GM19438 (cell line): Measurements from ENCODE around the gene PBOV1.
"Not testable (repeated sequence)": the region's sequence is repeated elsewhere in the genome, so short reads cannot be mapped to it uniquely, and the experiment has no call there.

Experiments used
- ATAC-seq: cut with Tn5 transposase; IDR thresholded peaks from one replicate; pipeline ENCODE4 v1.9.1; 2021; ENCODE audit warnings: low read depth; ENCODE audit not compliant: unreplicated experiment

PBOV1 gene

DNA sequence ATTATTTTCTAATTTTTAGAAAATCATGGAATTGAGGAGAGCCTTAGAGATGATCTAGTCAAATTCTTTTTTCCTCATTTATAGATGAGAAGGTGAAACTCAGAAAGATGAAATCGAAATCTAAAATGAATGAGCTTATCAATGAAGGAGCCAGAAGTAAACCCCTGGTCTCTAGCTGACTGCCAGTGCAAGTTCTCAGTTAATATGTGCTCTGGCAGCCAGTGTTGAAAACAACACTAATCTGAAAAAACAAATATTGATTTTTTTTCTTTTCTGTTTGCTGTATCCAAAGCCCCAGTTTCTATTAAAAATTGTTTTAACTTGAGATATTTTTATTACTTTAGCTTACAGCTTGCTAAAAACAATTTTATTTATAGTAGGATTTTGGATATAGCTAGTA is 21.5 kb upstream of the PBOV1 start:
- ATAC-seq = no peak

DNA sequence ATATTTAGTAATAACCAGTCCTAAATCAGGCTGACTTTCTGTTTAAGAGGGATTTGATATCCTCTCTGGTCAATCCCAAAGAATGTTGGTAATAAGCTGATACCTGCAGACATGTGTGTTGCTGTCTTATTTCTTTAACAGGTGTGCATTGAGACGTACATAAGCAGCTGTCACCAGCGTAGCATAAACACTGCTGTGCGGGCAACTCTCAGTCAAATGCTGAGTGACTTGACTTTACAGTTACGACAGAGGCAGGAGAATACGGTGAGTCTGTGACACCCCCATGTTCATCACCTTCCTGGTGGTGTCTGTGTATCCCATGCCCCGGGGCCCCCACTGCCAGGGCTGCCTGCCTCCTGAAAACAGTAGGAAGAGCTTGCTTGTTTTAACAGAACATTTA is 20.1 kb upstream of the PBOV1 start:
- no peak for ATAC-seq

DNA sequence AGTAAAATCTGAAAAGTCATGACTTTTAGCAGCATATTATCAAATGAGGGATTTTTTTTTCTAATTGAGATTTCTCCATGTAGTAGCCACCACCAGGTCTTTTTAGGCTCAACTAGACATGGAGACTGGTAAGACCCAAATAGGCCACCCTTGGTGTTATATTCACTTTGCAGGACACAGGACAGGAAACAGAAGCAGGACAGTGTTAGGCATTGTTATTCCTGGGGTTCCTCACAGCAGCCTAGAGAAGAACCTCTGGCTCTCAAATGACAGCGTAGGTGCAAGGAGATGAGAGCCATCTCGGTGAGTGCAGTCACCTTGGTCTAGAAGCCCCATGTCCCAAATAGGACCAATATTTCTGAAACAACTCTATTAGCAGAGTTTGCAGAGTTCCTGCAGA is 19.2 kb upstream of the PBOV1 start:
- ATAC-seq = no peak

DNA sequence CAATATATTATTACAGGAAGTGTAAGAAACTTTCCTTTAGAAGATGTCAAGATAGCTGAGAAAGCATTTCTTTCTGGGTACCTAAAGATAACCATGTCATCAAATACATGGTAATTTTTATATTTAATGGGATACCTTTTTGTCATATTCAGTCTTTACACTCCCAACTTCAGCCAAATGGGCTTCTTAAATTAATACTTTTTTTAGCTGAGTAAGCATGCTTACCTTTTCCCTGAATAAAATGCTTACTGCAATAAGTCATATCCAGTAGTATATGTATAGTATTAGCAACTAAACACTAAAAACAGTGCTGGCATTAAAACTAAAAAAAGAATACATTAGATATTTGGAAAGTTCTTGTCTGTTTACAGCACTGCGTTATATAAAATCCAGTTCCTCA is 17.4 kb upstream of the PBOV1 start:
- ATAC-seq = no peak

DNA sequence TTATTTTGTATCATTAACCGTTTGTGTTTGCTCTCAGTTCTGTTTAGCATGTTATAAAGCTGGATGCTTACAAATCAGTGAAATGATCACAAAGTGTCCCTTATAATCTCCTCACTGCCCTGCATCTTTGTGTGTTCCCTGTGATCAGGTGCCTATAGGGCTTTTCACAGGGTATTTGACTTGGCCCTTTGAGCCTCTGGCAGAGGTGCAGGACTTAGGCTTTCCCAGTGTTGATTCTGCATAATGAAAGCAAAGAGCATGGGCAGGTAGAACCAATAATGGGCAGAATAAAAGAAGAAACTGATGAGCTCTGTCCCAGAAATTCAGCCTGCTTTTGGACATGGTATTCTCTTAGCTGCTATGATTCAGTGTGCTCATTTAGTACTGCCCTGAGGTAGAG is 16.9 kb upstream of the PBOV1 start:
- ATAC-seq = no peak

DNA sequence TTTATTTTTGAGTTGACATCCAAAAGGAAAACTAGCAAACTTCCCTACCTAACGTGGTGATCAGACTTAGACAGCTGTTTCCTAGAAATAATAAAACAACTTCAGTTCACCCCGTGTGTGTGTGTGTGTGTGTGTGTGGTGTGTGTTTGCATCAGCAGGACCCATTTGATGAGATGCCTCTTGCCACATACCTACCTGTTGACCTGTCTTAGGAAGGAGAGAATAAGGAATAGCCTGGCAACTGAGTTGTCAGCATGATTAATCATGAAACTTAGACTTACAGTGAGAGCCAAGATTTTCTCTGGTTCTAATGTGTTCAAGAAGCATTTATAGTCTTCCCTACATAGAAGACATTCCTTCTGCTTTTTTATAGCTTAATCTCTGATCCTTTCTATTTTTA is 16.1 kb upstream of the PBOV1 start:
- no peak for ATAC-seq

DNA sequence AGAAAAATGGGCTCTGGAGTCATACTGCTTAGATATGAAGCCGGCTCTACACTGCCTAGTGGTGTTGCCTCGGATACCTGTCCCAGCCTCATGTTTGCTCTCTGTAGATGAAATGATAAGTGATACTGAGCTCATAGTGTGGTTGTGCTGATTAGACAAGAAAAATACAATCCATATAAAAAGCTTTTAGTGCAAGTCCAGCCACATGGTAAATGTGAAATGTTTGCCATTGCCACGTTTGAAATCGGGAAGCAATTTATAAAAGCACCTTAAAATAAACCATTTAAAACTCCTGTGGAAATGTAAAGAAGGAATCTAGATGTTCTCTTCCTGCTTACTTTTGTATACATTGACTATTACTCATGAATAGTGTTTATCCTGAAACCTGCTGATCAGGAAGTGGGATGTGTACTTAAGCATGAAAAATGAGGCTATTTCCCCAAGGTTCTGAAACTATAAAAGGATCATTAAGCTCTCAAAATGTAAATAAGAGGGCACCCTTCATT is 13.1 kb upstream of the PBOV1 start:
- no peak for ATAC-seq

DNA sequence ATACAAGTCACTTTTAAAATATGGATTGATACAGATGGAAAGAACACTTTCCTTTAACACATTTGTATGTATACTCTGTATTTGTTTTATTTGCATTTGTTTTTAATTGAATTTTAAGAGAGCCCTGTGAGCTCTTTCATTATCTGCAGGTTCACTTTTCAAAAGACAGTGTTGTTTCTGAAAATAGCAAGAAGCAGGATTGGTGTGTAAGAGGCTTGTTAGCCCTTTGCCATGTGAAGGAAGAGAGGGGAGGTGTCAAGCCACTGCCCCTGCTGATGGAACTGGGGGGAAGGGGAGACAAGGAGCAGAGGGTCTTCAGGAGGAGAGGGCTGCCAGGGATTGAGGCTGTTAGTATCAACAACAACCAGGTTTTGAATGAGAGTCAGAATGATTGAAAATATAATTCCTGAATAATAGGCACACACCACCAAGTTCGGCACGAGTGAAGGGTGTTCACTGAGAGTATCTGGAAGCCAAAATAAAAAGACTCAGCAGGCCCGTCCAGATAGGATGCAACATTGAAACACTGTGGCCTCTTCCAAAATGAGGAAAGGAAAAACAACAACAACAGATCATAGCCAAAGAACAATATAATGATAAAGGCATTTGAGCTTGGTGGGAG is 12.6 kb upstream of the PBOV1 start:
- ATAC-seq = no peak

DNA sequence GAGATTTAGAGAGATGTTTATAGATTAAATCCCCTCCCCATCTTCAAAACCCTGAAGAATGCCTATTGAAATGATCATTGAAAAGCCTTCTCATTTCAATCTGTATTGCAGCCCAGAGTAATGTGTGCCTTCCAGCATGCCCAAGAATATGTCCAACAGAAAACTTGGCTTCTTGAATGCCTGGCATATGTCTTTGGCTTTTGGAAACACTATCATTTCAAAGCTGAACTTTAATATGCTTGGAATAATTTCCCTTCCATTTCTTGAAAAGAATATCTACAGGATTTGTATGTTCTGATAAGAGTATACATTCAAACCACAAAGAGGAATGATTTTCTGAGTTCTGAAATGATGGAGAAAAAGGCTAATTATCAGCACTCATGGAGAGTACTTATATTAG is 11.9 kb upstream of the PBOV1 start:
- ATAC-seq = no peak

DNA sequence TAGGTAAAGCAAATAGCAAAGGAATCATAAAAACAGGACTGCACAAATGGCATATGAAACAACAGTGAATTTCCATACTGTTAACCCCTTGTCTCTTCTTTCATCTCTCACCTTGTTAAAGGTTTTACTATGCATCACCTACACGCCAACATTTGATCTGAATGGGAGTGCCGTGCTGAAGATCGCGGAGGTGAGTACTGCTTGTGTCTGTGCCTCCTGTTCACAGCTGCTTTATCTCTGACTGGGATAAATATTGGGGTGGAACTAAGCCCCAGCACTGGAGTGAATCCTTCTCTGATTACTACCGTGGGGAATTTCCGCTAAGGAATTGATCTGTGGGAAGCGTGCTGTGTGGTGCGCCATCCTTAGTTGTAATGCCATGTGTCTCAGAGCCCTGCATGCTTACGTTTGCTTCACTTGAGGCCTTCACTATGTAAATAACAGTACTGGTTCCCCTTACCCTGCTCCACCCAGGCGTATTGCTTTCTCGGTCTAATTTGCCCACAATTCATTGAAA is 11.4 kb upstream of the PBOV1 start:
- ATAC-seq = no peak

DNA sequence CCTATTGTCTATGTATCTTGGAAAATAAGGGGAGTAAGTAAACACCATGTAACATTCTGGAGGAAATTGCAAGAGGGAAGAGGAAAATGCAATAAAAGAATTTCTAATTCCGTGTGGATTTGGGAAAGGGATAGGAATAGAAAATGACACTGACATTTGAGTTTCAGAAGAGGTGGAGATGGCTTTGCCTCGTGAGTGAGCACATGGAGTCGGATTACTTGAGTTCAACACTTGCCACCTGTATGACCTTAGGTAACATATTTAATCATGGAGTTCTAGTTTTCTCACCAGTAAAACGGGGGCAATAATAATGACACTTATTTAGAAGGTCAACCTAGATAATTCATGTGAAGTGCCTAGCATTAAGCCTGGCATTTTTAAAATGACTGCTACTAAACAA is 10.8 kb upstream of the PBOV1 start:
- ATAC-seq = no peak

DNA sequence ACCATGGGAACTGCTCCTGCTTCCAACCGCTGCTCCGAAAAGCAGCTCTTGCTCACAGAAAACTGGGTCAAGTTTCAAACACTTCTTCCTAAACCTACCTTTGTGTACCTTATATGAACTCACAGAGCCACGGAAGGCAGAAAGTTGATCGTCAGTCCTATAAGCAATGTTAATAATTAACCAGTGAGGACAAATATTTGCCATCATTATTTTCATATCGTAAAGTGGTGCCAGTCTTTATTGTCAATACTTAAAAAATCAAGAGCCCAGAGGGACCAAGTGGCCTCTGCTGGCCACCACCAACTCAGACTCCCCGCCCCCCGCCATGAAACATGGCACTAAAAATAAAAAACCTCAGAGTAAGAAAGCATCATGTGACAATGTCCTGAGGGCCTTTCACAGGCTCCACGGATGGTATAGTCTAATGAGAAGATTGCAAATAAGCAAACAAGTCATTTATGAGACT is 9.1 kb upstream of the PBOV1 start:
- ATAC-seq = no peak

DNA sequence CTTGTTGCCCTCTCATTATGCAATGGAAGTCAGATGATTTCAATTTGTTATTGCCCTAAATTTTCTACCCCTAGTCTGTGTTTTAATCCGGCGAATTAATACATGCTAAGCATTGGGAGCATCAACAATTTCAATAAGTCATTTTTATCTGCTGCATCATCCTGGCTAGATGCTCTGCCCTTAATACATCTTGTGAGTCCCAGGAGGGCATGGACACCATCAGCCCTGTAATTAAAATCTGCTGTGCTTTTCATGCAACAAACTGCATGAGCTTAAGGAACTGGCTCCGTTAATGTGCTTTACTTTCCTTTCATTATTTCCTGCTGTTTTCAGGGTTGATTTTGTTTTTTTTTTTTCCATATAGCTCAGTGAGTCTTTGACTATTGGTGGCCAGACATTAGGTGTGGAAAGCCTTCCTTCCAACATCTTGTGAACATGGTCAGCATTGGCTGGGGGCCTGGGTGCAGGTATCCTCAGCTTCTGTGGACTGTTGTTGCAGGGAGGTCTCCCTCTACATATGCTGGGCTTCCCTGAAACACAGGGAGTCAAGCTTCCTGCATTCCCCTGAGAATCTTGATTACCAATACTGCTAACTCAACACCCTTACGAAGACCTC is 8.5 kb upstream of the PBOV1 start:
- ATAC-seq = no peak

DNA sequence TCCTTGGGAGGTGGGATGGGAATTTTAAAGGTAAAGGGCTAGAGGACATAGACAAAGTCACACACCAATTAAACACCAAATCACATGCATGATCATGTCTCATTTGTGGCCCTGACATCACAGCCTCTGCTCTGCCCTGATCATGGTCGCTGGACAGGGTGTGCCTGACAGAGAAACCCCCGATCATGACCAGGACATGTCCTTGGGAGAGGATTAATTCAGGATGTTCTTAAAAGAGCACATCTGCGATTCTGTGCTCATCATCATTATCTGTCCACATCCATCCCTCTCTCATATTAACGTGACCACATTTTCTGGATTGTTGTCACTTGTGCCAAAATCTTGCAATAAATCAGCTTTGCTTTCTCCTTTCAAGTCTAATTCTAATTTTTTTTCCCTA is 7.7 kb upstream of the PBOV1 start:
- no peak for ATAC-seq

DNA sequence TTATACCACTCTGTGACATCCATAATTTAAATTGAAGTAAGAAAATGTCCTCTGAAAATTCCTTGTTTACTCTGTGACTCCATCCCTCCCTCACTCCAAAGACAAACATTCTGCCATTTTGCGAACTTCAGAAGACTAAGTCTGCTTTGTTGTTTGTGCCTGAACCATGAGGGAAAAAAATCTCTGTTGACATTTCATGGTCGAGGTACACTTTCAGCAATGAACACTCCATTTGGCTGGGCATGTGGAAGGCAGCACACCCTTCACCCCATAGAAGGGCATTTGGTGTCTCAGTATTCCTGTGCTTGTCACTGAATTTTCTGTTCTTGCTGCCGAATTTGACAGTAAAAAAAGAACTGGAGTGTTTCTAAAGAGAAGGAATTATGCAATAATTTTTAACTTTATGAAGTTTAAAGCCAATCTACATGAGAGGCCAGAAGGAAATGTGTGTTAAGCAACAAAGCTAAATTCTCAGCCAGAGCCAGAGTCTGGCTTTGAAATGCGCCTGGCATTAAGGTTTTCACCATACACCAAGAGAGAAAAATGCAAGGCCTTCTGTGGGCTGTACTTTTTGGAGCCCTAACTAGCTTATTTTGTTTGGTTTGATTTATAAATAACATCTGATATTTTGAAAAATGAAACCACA is 4.7 kb upstream of the PBOV1 start:
- no peak for ATAC-seq

DNA sequence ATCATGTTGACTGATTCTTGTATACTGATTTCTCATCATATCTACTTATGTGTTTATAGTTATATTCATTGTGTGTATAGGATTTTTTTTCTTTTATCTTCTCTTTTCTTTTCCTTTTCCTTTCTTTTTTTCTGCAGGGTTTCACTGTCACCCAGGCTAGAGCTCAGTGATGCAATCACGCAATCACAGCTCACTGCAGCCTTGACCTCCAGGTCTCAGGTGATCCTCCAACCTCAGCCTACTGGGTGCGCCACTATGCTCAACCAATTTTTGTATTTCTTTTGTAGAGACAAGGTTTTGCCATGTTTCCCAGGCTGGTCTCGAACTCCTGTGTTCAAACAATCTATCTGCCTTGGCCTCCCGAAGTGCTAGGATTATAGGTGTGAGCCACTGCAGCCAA is 1.6 kb upstream of the PBOV1 start:
- ATAC-seq = no peak

DNA sequence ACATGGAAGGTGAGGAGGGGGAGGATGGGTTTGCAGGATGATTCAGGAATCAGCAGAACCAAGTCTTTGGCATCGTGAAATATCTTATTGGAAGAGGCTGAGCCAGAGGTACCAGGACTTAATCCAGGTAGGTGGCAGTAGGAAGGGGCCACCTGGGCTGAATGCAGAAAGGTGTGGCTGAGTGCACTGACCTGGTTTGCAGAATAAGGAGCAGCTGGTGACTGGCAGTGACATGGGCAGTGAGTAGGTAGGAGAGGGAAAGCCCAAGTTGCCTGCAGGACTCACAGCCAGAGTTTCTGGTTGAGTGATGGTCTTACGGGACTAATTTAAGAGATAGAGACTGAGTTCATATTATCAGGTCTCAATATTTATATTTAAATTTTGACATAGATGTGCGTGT is 1.1 kb upstream of the PBOV1 start:
- ATAC-seq = no peak

DNA sequence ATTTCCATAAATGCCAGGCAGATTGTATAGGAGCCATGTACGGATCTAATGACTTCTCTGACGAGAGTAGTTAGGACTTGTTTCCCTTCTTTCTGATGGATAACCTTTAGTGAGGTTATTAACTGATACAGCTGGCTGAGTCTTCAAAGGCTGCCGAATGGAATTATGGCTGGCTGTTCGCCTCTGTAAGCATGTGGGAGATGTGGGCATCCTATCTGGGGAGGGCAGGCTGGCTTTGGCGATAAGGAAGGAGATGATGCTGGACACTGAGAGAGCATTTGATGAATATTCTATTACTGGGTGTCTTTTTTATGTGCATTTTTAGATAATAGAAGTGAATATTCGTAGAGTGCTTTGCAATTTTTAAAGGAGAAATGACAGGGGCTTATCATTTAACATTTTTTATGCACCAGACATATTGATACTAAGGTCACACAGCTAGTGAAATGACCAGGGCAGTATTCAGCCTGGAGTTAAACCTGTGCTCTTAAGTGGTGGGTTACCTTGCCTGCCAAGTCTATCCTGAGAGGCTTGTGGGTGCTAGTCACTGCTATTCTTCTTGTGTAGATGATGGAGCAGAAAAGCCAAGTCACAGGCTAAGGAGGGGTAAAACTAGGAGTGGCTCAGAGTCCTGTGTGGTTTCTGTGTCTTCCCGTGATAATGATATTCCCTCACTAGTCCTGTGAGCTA is 3.1 kb downstream of the PBOV1 start:
- ATAC-seq = no peak

DNA sequence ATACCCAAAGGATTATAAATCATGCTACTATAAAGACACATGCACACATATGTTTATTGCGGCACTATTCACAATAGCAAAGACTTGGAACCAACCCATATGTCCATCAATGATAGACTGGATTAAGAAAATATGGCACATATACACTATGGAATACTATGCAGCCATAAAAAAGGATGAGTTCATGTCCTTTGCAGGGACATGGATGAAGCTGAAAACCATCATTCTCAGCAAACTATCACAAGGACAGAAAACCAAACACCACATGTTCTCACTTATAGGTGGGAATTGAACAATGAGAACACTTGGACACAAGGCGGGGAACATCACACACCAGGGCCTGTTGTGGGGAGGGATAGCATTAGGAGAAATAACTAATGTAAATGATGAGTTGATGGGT is 5.8 kb downstream of the PBOV1 start:
- ATAC-seq = not testable (repeated sequence)

DNA sequence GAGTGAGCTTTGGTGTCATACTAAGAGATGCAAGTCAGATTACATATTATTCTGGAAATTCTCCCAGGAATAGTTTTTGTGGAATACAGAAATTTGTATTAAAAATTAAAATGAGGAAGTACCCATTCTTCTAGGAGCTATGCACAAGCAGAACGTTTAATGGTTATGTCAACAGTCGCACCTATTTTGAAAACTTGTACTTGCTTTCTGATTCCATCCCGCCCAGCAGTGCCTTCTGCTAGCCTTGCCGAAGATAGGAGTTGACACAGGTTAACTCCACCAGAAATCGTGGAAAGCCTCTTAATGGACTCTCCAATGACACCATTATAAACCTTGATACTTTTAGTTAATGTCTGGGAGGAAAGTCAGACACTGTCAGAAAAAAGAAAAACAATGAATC is 6.7 kb downstream of the PBOV1 start:
- no peak for ATAC-seq

DNA sequence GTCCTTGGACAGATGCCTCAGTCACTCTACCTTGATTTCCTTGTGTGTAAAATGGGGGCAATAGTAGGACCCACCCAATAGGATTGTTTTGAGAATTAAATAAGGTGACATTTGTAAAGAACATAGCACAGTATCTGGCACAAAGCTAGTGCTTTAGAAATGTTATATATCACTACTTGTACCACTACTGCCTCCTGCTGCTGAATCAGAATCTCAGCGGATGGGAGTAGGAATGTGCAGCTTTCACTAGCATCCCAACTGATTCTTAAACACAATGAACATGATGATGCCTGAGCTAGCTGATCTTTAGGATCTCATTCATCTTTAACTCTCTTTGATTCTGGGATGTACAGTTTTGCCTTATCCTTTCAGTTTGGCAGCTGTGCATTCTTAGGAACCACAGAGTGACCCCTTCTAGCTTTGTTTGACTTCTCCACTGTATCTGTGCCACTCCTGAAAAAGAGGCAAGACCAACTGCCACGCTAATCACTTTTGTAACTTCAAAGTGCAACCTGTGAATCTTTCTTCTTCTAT is 7.2 kb downstream of the PBOV1 start:
- ATAC-seq = no peak
